SH-SY5Y (cell line): ENCODE data around the gene TFF3.

Source experiments
- GATA2 ChIP-seq: IDR thresholded peaks from 2 replicates; pipeline ENCODE4 v1.6.1; 2011; ENCODE audit warnings: mild to moderate bottlenecking, low read depth, low read length
- GATA3 ChIP-seq: IDR thresholded peaks from 2 replicates; pipeline ENCODE4 v1.6.1; 2011; ENCODE audit warnings: low read depth, mild to moderate bottlenecking, low read length, moderate library complexity

DNA sequence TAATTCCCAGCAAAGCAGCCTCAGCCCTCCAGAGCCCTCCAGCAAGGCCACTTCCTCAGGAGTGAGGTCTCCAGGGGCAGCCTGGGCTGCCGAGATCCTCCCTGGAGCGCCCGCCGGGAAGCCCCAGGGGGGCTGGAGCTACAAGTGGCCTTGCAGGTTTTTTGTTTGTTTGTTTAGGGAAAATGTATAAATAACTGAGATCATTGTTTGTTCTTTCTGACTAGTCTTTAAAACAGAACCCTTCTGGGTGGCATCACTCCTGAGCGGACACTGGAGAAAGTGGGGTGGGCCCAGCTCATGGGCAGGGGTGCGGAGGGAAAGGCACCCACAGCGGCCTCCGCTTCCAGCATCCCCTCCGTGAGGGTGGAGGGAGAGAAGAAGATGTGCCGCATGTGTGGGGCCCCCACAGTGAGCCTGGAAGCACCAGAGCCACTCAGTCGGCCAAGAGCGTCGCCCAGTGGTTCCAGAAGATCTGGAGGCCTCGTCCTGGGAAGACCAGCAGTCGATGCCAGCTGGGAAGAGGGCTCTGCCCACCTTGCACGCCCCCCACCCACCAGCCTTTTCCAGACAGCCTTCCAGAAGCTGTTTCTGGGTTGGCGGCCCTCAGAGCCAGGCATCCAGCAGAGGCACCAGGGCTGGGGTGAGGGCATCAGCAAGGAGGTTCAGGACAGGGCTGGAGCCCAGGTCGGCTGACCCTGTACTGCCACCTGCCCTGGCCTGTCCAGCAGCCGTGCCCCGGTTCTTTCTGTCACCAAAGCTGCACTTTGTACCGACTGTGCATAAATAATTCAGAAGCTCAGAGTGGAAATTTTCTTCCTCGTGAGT, 34.6 kb downstream of the TFF3 start:
- no peak for TF ChIP-seq GATA3
- TF ChIP-seq GATA2: no peak
